GM18870 (cell line): ENCODE results near the gene CPNE8.
A peak's percentile ranks its signal among the peaks of the same experiment; 100 is the strongest.
"Not testable (repeated sequence)": the region's sequence is repeated elsewhere in the genome, so short reads cannot be mapped to it uniquely, and the experiment has no call there.

Source experiments
- ATAC-seq: cut with Tn5 transposase; IDR thresholded peaks from one replicate; pipeline ENCODE4 v1.9.1; 2021; ENCODE audit warnings: moderate library complexity; ENCODE audit not compliant: unreplicated experiment

The CPNE8 gene

GRCh38 chr12:38744041-38744440, 161.3 kb downstream of the CPNE8 start:
- no peak for ATAC-seq

- ATAC-seq: not testable (repeated sequence)
Observed at GRCh38 chr12:38742496-38742895, 162.9 kb downstream of the CPNE8 start.

- ATAC-seq: no peak
Observed at GRCh38 chr12:38736821-38737220, 168.6 kb downstream of the CPNE8 start.

- no peak for ATAC-seq
Observed at GRCh38 chr12:38732761-38733160, 172.6 kb downstream of the CPNE8 start.

- ATAC-seq: no peak
Observed at GRCh38 chr12:38728894-38729293, 176.5 kb downstream of the CPNE8 start.

DNA sequence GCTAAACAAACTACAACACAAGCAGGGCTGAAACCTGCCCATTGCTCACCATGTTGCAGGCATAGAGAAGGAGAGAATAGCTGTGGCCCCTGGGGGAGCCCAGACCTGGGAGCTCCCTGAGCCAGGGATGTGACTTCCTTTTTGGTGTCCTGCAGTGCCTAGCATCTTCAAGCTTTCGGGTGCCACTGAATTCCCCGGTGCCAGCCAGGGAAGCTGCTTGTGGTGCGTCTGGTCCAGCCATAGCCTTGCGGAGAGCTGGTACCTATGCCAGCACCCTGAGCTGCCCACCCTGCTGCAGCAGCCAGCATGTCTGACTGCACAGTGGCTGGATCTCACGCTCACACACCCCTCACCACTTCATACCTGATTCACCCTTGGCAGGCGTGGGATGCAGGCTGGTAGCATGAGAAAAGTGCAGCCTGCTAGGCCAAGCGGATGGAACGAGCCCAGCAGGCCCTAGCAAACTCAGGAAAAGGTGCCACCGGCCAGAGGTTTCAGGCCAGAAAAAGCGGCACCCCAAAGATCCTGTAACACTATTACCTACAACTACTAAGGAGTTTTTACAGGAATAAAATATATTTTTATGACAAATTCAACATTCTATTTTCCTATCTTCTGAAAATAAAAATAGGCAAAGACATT, 183.7 kb downstream of the CPNE8 start:
- no peak for ATAC-seq

DNA sequence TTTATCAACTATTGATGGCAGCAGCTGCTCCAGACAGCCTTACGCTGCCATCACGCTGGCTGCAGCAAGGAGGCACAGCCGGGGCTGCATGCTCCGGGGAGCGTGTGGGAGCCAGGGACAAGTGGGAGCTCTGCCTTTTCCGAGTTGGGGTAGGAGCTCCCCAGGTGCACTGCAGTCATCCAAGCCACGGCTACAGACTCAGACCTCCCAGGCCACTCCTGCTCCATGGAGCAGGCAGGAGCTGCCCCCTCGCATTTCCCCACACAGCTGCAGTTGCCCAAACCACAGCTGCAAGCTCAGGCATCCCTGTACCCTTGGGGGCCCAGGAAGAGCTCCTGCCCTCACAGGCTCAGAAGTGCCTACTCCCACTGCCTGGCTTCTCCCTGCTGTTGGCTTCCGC, 184.7 kb downstream of the CPNE8 start:
- ATAC-seq: no peak

- ATAC-seq: no peak
Observed at GRCh38 chr12:38713294-38713693, 192.1 kb downstream of the CPNE8 start.

DNA sequence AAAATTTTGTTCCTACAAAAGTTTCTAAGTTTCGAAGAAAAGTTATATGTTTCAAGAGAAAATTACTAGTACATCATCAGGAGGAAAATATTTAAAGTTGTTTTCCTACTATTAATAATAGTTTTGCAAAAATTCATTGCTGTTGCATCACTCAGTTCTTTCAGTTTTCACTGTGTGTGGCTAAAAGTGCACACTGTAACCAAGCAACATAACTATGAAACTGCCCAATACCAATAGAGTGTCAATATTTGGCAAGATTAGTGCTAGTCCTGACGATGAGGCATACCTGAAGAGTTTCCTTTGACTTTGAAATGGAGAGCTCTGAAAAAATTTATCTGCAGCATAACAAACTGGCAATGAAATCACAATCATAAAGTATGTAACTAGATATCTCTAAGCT, 194.3 kb downstream of the CPNE8 start:
- peak; percentile 88 for ATAC-seq

GRCh38 chr12:38708466-38708865, 196.9 kb downstream of the CPNE8 start:
- ATAC-seq: no peak

- ATAC-seq: no peak
Observed at GRCh38 chr12:38707648-38708047, 197.7 kb downstream of the CPNE8 start.

- no peak for ATAC-seq
Observed at GRCh38 chr12:38697289-38697688, 208.1 kb downstream of the CPNE8 start.

DNA sequence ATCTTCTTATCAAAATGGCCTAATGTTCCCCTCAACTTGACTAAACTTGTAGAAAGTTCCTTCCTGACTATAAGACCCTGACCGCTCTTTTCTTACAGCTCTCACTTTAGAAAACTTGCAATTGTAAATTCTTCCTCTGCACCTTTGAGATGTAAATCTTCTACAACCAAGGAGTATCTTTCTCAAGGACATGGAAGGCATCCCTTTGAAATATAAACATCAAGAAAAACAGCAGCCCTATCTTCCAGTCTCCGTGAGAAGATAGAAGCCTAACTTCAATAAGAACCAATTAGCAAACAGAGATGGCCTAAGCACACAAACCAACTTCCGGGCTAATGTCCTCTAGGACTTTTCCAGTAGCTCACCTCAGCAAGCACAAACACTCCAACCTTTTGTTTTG, 210.3 kb downstream of the CPNE8 start:
- no peak for ATAC-seq

GRCh38 chr12:38691164-38691563, 214.2 kb downstream of the CPNE8 start:
- no peak for ATAC-seq

DNA sequence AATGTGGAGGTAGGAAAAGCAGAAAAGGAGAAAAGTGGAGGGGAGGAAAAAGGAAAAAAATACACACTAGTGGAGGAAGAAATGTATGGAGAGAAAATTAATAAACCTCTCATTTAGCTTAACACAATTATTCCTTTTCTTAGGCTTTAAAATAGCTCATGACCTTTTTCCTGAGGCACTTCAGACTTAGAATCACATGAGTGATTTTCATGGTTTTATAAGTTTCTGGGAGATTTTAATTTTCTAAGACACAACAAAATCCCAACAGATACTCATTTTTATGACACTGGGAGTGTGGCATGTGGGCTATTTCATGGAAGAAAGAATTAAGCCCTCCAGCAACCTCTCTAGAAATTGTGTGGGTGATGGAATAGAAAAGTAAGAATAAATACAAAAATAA, 214.7 kb downstream of the CPNE8 start:
- ATAC-seq: no peak

- ATAC-seq: no peak
Observed at GRCh38 chr12:38689704-38690103, 215.7 kb downstream of the CPNE8 start.

GRCh38 chr12:38689195-38689594, 216.2 kb downstream of the CPNE8 start:
- no peak for ATAC-seq

DNA sequence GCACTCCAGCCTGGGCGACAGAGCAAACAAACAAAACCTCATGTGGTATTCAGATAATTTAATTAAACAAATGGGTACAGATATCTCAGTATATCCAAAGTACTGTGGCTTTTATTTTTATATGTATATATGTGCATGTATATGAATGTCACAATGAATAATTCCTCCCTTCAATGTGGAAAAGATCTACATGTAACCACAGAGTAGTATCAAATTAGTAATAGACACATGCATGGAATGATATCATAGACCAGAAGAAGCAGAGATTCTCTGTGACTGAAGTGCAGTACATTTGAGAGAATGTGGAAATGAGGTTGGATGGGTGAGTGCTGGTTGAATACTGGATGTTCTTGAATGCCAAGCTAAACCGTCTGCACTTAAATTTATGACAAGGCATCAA, 222.9 kb downstream of the CPNE8 start:
- no peak for ATAC-seq

DNA sequence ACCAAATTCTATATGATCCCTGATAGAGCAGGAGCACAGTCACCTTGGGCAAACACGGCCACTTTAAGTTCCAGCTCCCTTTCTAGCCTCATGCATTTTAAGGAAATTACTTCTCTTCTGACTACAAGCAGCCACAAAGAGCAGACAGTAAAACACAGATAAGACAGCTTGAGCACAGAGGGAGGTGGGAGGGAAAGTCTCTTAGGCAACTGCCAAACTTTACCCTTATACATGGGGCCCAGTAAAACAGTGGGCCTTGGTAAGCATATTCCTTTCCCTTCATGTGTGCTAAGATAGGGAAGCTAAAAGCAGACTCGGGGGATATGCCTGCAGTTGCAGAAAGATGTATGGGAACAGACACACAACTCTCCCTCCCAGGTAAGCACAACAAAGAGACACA, 235.9 kb downstream of the CPNE8 start:
- ATAC-seq: no peak

DNA sequence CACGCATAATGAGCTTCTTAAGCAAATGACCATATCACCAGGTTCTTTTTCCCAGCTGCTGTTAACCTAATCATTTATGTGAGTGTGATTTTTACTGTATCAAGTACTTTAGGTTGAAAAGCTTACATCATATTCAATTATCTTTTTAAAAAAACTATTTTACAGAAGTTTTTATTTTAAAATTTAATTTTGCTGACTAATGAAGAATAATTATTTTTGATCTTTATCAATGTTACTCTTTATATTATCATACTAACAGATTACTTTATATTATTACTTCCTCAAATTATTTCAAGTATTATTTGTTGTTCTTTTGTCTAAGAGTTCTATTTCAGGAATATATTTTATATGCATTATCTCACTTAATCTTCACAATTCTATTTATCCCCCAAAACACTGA, 236.3 kb downstream of the CPNE8 start:
- ATAC-seq: no peak

- no peak for ATAC-seq
Observed at GRCh38 chr12:38666425-38666824, 239.0 kb downstream of the CPNE8 start.

- peak; percentile 77 for ATAC-seq
Observed at GRCh38 chr12:38664661-38665269, 240.6 kb downstream of the CPNE8 start.

DNA sequence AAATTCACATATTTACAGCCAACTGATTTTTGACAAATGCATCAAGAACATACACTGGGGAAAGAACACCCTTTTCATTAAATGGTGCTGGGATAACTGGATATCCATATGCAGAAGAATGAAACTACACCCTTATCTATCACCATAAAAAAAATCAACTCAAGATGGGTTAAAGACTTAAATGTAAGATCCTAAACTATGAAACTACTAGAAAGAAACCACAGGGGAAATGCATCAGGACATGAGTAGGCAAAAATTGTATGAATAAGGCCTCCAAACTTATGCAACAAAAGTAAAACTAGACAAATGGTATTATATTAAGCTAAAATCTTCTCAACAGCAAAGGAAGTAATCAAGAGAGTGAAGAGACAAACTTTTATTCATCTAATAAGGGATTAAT, 242.6 kb downstream of the CPNE8 start:
- ATAC-seq: no peak
